ENCODE results near the gene SRGAP1. TPM values are rescaled to one million over a fixed set of nuclear protein-coding genes. Genes with fewer than 3 reads are reported as not detected.

The SRGAP1 gene
- total RNA-seq = 10 to 100 TPM in 3 of 8 experiments, 1 to 10 TPM in 5; 2.2 to 11.4 (median 8.3) TPM

GRCh38 chr12:63844391-63845341, at the start of gene SRGAP1:
Gene SRGAP1, plus strand, starts transcription at chr12:63844700. Its CDS starts 117 bp downstream, at chr12:63844817.
- peak within 1 kb of the TSS; percentile 13 to 55 for H3K27ac ChIP-seq

DNA sequence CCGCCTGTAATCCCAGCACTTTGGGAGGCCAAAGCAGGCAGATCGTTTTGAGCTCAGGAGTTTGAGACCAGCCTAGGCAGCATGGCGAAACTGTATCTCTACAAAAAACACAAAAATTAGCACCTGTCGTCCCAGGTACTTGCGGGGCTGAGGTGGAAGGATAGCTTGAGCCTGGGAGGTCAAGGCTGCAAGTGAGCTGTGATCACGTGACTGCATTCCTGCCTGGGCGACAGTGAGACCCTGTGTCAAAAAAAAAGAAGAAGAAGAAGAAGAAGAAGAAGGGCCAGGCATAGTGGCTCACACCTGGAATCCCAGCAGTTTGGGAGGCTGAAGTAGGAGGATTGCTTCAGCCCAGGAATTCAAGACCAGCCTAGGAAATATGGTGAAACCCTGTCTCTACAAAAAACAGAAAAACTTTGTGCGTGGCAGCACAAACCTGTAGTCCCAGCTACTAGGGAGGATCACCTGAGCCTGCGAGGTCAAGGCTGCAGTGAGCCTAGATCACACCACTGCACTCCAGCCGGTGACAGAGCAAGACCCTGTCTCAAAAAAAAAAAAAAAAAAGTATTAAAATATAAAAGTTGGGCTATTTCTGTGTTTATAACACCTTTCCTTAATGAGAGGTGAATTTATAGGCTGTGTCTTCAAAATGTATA, 49.3 kb upstream of the SRGAP1 start:
- Histone ChIP-seq H3K4me3 (no peak overlapping the region), H3K27ac (no peak overlapping the region), H3K4me1 (replicated peaks in 1 of 2) (no peaks in the 10 kb centered on the region)
- in situ Hi-C loops (cut with MboI; ENCODE audit: low pct_unique_long_range_greater_than_20kb in 2 of 9, low sequenced_read_pairs in 9 of 9, unreplicated experiment in 9 of 9) = loop anchor here in 2 of 9 experiments (25.0 kb wide), 2 partner anchors 383 to 683 kb away; no protein-coding TSS in a partner anchor
- ATAC-seq (replicated peaks in 6 of 8) = no peak
- 80 to 100% (median 92%) methylated on average over 1 to 9 of the region's 10 CpGs for WGBS, 10 experiments

More at GRCh38 chr12:63844391-63845341, at the start of gene SRGAP1:
- ATAC-seq (replicated peaks in 6 of 8) = peak; percentile 13 to 27 (median 18)
- peak within 1 kb of the TSS; percentile 58 to 96 (median 71) for H3K4me3 ChIP-seq
- peaks cover 4 to 9% of the 10 kb centered on the region in 2 donors for H3K4me1 ChIP-seq (replicated peaks in 1 of 2)
- in situ Hi-C loops (cut with MboI; ENCODE audit: low pct_unique_long_range_greater_than_20kb in 2 of 9, low sequenced_read_pairs in 9 of 9, unreplicated experiment in 9 of 9) = loop anchor here in 8 of 9 experiments (10.0 to 25.0 kb wide), 5 partner anchors 330 to 543 kb away; partner anchors contain the start of gene C12orf56 (in 3 of the 8)
- WGBS, 10 experiments = 0 to 17% (median 2%) methylated on average over 3 to 13 of the region's 52 CpGs

- Histone ChIP-seq H3K27ac (no peak overlapping the region), H3K4me1 (replicated peaks in 1 of 2) (no peaks in the 10 kb centered on the region), H3K4me3 (no peak overlapping the region)
- 76 to 100% (median 94%) methylated on average over 4 to 6 of the region's 6 CpGs; no CpG with 5 or more reads in 1 of the 10 experiments for WGBS, 10 experiments
- in situ Hi-C loops (cut with MboI; ENCODE audit: low pct_unique_long_range_greater_than_20kb in 2 of 9, low sequenced_read_pairs in 9 of 9, unreplicated experiment in 9 of 9) = loop anchor here in 2 of 9 experiments (25.0 kb wide), 2 partner anchors 384 to 684 kb away; no protein-coding TSS in a partner anchor
- ATAC-seq (replicated peaks in 6 of 8) = no peak
These were observed 48.6 kb upstream of the SRGAP1 start for GRCh38 chr12:63795944-63796343.

DNA sequence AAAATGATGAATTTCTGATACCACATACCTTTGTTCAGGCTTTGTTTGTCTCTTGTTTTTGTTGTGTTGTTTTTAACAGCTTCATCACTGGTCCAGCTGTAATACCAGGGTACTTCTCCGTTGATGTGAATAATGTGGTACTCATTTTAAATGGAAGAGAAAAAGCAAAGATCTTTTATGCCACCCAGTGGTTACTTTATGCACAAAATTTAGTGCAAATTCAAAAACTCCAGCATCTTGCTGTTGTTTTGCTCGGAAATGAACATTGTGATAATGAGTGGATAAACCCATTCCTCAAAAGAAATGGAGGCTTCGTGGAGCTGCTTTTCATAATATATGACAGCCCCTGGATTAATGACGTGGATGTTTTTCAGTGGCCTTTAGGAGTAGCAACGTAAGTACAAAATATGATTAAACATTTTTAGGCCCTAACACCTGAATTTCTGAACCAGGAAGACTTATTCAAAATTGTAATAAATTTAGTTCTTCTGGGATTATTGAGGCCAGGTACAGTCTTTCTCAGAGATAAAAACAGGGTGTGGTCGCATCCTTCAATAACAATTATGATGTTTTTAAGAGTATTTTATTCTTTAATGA, 42.4 kb upstream of the SRGAP1 start:
- in situ Hi-C loops (cut with MboI; ENCODE audit: low pct_unique_long_range_greater_than_20kb in 2 of 9, low sequenced_read_pairs in 9 of 9, unreplicated experiment in 9 of 9) = loop anchor here in 2 of 9 experiments (25.0 kb wide), 1 partner anchor 390 kb away; no protein-coding TSS in a partner anchor
- no peaks in the 10 kb centered on the region for H3K4me1 ChIP-seq (replicated peaks in 1 of 2)
- whole genome bisulfite sequencing, 10 experiments = 40 to 93% (median 73%) methylated on average over 3 to 6 of the region's 6 CpGs; no CpG with 5 or more reads in 1 of the 10 experiments
- H3K27ac ChIP-seq = no peak overlapping the region
- no peak for ATAC-seq (replicated peaks in 6 of 8)
- H3K4me3 ChIP-seq = no peak overlapping the region

GRCh38 chr12:63804746-63805145, 39.8 kb upstream of the SRGAP1 start:
- 60 to 100% (median 86%) methylated on average over 1 to 2 of the region's 2 CpGs; no CpG with 5 or more reads in 1 of the 10 experiments for WGBS, 10 experiments
- H3K4me3 ChIP-seq = no peak overlapping the region
- in situ Hi-C loops (cut with MboI; ENCODE audit: low pct_unique_long_range_greater_than_20kb in 2 of 9, low sequenced_read_pairs in 9 of 9, unreplicated experiment in 9 of 9) = loop anchor here in 2 of 9 experiments (25.0 kb wide), 1 partner anchor 392 kb away; no protein-coding TSS in a partner anchor
- H3K4me1 ChIP-seq (replicated peaks in 1 of 2) = no peaks in the 10 kb centered on the region
- no peak for ATAC-seq (replicated peaks in 6 of 8)
- no peak overlapping the region for H3K27ac ChIP-seq

GRCh38 chr12:63805704-63806672, 38.5 kb upstream of the SRGAP1 start:
- no peak overlapping the region for H3K4me3 ChIP-seq
- H3K27ac ChIP-seq = no peak overlapping the region
- in situ Hi-C loops (cut with MboI; ENCODE audit: low pct_unique_long_range_greater_than_20kb in 2 of 9, low sequenced_read_pairs in 9 of 9, unreplicated experiment in 9 of 9) = loop anchor here in 2 of 9 experiments (25.0 kb wide), 1 partner anchor 394 kb away; no protein-coding TSS in a partner anchor
- peak in 4 of 8 experiments; percentile 15 to 91 (median 61) for ATAC-seq (replicated peaks in 6 of 8)
- H3K4me1 ChIP-seq (replicated peaks in 1 of 2) = no peaks in the 10 kb centered on the region
- 17 to 96% (median 71%) methylated on average over 1 to 3 of the region's 3 CpGs; no CpG with 5 or more reads in 2 of the 10 experiments for WGBS, 10 experiments

DNA sequence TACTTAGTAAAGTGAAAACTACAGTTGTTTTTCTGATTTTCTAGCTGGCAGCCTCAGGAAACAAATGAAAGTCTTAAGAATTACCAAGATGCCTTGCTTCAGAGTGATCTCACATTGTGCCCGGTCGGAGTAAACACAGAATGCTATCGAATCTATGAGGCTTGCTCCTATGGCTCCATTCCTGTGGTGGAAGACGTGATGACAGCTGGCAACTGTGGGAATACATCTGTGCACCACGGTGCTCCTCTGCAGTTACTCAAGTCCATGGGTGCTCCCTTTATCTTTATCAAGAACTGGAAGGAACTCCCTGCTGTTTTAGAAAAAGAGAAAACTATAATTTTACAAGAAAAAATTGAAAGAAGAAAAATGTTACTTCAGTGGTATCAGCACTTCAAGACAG, 35.9 kb upstream of the SRGAP1 start:
- H3K4me3 ChIP-seq = no peak overlapping the region
- H3K4me1 ChIP-seq (replicated peaks in 1 of 2) = no peaks in the 10 kb centered on the region
- in situ Hi-C loops (cut with MboI; ENCODE audit: low pct_unique_long_range_greater_than_20kb in 2 of 9, low sequenced_read_pairs in 9 of 9, unreplicated experiment in 9 of 9) = loop anchor here in 2 of 9 experiments (25.0 kb wide), 1 partner anchor 396 kb away; no protein-coding TSS in a partner anchor
- ATAC-seq (replicated peaks in 6 of 8) = no peak
- no peak overlapping the region for H3K27ac ChIP-seq
- WGBS, 10 experiments = 39 to 98% (median 81%) methylated on average over 1 to 5 of the region's 5 CpGs; no CpG with 5 or more reads in 1 of the 10 experiments

- no peak overlapping the region for H3K4me3 ChIP-seq
- ATAC-seq (replicated peaks in 6 of 8) = no peak
- WGBS, 10 experiments = 17 to 100% (median 88%) methylated on average over 1 to 4 of the region's 4 CpGs; no CpG with 5 or more reads in 1 of the 10 experiments
- in situ Hi-C loops (cut with MboI; ENCODE audit: low pct_unique_long_range_greater_than_20kb in 2 of 9, low sequenced_read_pairs in 9 of 9, unreplicated experiment in 9 of 9) = loop anchor here in 2 of 9 experiments (25.0 kb wide), 1 partner anchor 397 kb away; no protein-coding TSS in a partner anchor
- H3K4me1 ChIP-seq (replicated peaks in 1 of 2) = no peaks in the 10 kb centered on the region
- H3K27ac ChIP-seq = no peak overlapping the region
These were observed 34.9 kb upstream of the SRGAP1 start for GRCh38 chr12:63809566-63809965.

DNA sequence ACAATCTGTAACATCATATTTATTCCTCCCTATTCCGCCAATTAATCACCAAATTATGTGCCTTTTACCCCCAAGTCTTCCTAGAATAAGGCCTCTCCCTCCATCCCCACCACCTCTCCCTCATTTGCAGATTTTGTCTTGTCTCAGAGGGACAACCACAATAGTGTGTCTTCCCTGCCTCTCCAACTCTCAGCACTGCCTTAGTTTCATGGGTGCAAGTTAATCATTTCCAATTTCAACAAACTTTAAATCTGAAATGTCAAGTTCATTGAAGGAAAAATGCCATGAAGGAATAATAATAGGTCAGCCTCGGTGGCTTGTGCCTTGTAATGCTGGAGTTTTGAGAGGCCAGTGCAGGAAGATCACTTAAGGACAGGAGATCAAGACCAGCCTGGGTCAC, 33.2 kb upstream of the SRGAP1 start:
- ATAC-seq (replicated peaks in 6 of 8) = no peak
- no peak overlapping the region for H3K4me3 ChIP-seq
- in situ Hi-C loops (cut with MboI; ENCODE audit: low pct_unique_long_range_greater_than_20kb in 2 of 9, low sequenced_read_pairs in 9 of 9, unreplicated experiment in 9 of 9) = loop anchor here in 2 of 9 experiments (25.0 kb wide), 1 partner anchor 399 kb away; no protein-coding TSS in a partner anchor
- no peaks in the 10 kb centered on the region for H3K4me1 ChIP-seq (replicated peaks in 1 of 2)
- WGBS, 10 experiments = 64 to 83% (median 70%) methylated on average over 1 to 2 of the region's 2 CpGs; no CpG with 5 or more reads in 3 of the 10 experiments
- no peak overlapping the region for H3K27ac ChIP-seq

DNA sequence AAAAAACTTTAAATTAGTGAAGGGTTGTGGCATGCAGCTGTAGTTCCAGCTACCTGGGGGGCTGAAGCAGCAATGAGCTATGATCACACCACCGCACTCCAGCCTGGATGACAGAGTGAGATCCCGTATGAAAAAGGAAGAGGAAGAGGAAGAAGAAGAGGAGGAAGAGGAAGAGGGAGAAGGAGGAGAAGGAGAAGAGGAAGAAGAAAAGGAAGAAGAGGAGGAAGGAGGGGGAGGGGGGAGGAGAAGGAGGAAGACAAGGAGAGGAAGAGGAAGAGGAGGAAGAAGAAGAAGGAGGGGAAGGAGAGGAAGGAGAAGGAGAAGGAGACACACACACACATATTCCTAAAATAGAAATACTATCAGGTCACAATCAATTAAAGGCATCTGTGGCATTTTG, 32.7 kb upstream of the SRGAP1 start:
- in situ Hi-C loops (cut with MboI; ENCODE audit: low pct_unique_long_range_greater_than_20kb in 2 of 9, low sequenced_read_pairs in 9 of 9, unreplicated experiment in 9 of 9) = loop anchor here in 2 of 9 experiments (25.0 kb wide), 1 partner anchor 399 kb away; no protein-coding TSS in a partner anchor
- no peaks in the 10 kb centered on the region for H3K4me1 ChIP-seq (replicated peaks in 1 of 2)
- H3K27ac ChIP-seq = no peak overlapping the region
- H3K4me3 ChIP-seq = no peak overlapping the region
- 79 to 100% (median 94%) methylated on average over 2 of the region's 2 CpGs; no CpG with 5 or more reads in 2 of the 10 experiments for WGBS, 10 experiments
- no peak for ATAC-seq (replicated peaks in 6 of 8)

DNA sequence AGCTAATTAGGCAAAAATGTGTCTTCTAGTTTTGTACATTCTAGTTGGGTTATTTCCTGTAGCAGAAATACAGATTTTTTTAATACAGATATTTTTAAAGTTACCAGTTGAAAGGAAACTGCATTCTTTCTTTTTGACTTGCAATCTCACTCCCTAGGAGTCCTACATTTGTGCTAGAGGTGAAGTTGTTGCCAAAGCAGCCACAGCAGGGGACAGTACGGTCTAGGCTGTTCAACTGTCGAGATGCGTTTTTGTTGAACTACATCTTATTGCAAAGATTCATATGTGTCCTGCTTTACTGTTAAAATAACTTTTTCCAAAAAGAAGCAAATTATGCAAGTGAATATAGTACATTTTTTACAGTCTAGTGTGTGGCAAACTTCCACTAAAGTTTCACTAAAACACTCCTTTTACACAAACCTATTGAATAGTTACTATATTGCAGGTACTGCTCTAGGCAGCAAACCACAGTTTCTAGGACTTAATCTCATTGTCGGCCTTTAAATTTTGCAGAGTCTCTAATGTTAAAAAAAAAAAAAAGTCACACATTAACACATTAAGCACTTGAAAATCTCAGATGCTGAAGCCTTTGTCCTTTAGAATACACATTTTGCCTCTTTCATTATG, 30.2 kb upstream of the SRGAP1 start:
- Histone ChIP-seq H3K4me1 (replicated peaks in 1 of 2) (no peaks in the 10 kb centered on the region), H3K4me3 (no peak overlapping the region), H3K27ac (no peak overlapping the region)
- in situ Hi-C loops (cut with MboI; ENCODE audit: low pct_unique_long_range_greater_than_20kb in 2 of 9, low sequenced_read_pairs in 9 of 9, unreplicated experiment in 9 of 9) = loop anchor here in 2 of 9 experiments (25.0 kb wide), 1 partner anchor 402 kb away; no protein-coding TSS in a partner anchor
- no peak for ATAC-seq (replicated peaks in 6 of 8)
- 11 to 93% (median 84%) methylated on average over 1 to 4 of the region's 4 CpGs for WGBS, 10 experiments
